Astrocyte (in vitro differentiated cells and primary cell): ENCODE data around the gene CD109. TPM values are rescaled to one million over a fixed set of nuclear protein-coding genes. Genes with fewer than 3 reads are reported as not detected.
A peak's percentile ranks its signal among the peaks of the same experiment; 100 is the strongest.

Source experiments
- DNase-seq: peaks from one replicate; pipeline ENCODE4 v3.0.0-alpha.2; 2010; ENCODE audit warnings: low read depth
- FAIRE-seq: peaks from 2 replicates; lab custom pipeline; 2011; peaks lifted over from hg19 to GRCh38; lab: Jason Lieb, UNC
- H2AFZ ChIP-seq: 2 replicates; pipeline ENCODE4 v1.6.0; 2012; ENCODE audit warnings: low read depth, low read length, inconsistent platforms
- H3K27ac ChIP-seq: 2 replicates; pipeline ENCODE4 v1.5.1; 2011; ENCODE audit warnings: low read depth, low read length, inconsistent platforms
- H3K27me3 ChIP-seq: 2 replicates; pipeline ENCODE4 v1.6.0; 2011; ENCODE audit warnings: low read length, inconsistent platforms; ENCODE audit not compliant: insufficient read depth
- H3K36me3 ChIP-seq: 2 replicates; pipeline ENCODE4 v1.5.1; 2011; ENCODE audit warnings: low read length, inconsistent platforms; ENCODE audit not compliant: insufficient read depth
- H3K4me1 ChIP-seq: 2 replicates; pipeline ENCODE4 v1.5.1; 2011; ENCODE audit warnings: low read length, inconsistent platforms; ENCODE audit not compliant: insufficient read depth
- H3K4me2 ChIP-seq: 2 replicates; pipeline ENCODE4 v1.6.0; 2012; ENCODE audit warnings: low read length, inconsistent platforms
- H3K4me3 ChIP-seq: 2 replicates; pipeline ENCODE4 v1.5.1; 2011; ENCODE audit warnings: low read depth, mild to moderate bottlenecking, low read length, inconsistent platforms; ENCODE audit not compliant: insufficient read depth
- H3K79me2 ChIP-seq: 2 replicates; pipeline ENCODE4 v1.6.0; 2012; ENCODE audit warnings: mild to moderate bottlenecking, low read length, inconsistent platforms; ENCODE audit not compliant: insufficient read depth
- H3K9ac ChIP-seq: 2 replicates; pipeline ENCODE4 v1.6.0; 2012; ENCODE audit warnings: mild to moderate bottlenecking, low read length, inconsistent platforms
- H3K9me3 ChIP-seq: 2 replicates; pipeline ENCODE4 v1.5.1; 2012; ENCODE audit warnings: low read depth, mild to moderate bottlenecking, low read length, inconsistent platforms; ENCODE audit not compliant: insufficient read depth
- H4K20me1 ChIP-seq: 2 replicates; pipeline ENCODE4 v1.6.0; 2012; ENCODE audit warnings: low read length, inconsistent platforms; ENCODE audit not compliant: insufficient read depth
- H3K27ac Mint-ChIP-seq: one replicate; pipeline ENCODE4 v1.8.0; 2021; ENCODE audit warnings: mild to moderate bottlenecking, mixed read lengths; ENCODE audit not compliant: unreplicated experiment
- H3K27me3 Mint-ChIP-seq: one replicate; pipeline ENCODE4 v1.8.0; 2021; ENCODE audit warnings: low read depth, mixed read lengths; ENCODE audit not compliant: unreplicated experiment
- H3K36me3 Mint-ChIP-seq: one replicate; pipeline ENCODE4 v1.8.0; 2021; ENCODE audit warnings: low read depth, mixed read lengths; ENCODE audit not compliant: unreplicated experiment
- H3K4me1 Mint-ChIP-seq: one replicate; pipeline ENCODE4 v1.8.0; 2021; ENCODE audit warnings: low read depth, mixed read lengths; ENCODE audit not compliant: unreplicated experiment
- H3K4me3 Mint-ChIP-seq: one replicate; pipeline ENCODE4 v1.8.0; 2021; ENCODE audit warnings: mild to moderate bottlenecking, moderate library complexity, mixed read lengths; ENCODE audit not compliant: unreplicated experiment
- H3K9me3 Mint-ChIP-seq: one replicate; pipeline ENCODE4 v1.8.0; 2021; ENCODE audit warnings: mild to moderate bottlenecking, mixed read lengths; ENCODE audit not compliant: unreplicated experiment
- EZH2 ChIP-seq: IDR thresholded peaks from 2 replicates; pipeline ENCODE4 v1.6.1; 2012; ENCODE audit warnings: mild to moderate bottlenecking, low read length, inconsistent platforms; ENCODE audit not compliant: insufficient read depth
- total RNA-seq: library from RNA; stranded (reverse); gene quantifications from 2 replicates; pipeline ENCODE4 v1.2.1, GENCODE V29; 2021
- TF ChIP-seq, protein P1 (sequence below): IDR thresholded peaks from 2 replicates; pipeline ENCODE4 v1.5.1; 2011; ENCODE audit warnings: low read depth, mild to moderate bottlenecking, inconsistent platforms, low read length, moderate library complexity; ENCODE audit not compliant: insufficient read depth

CD109 gene
- total RNA-seq, 1 donor from 2014 or later: 18.3 TPM

- H3K27ac Mint-ChIP-seq: peak overlapping the region; percentile 86
Measured at GRCh38 chr6:73704260-73704659, 8.3 kb downstream of the CD109 start.

DNA sequence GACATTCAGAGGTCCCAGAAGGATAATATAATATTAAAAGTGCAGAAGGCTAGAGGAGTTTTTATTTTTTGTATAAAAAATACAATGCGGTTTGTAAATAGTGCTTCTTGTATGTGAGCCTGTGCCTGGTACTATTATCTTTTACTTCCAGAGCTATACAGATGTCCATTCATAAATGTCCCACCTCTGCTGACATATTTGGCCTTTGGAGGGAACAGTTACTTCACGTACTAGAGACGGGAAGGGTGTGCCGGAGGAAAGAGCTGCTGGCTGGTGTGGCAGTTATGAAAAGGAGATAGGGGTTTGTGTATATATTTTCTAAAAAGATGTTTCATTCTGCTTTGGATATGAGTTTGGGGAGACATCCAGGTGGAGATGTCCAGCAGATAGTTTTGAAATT is 8.8 kb downstream of the CD109 start:
- Histone ChIP-seq H3K27ac (peak overlapping the region; percentile 56), H3K4me3 (no peak overlapping the region), H3K4me2 (peak overlapping the region; percentile 55), H3K79me2 (no peaks in the 10 kb centered on the region), H3K36me3 (no peaks in the 10 kb centered on the region), H3K9me3 (no peaks in the 10 kb centered on the region), H3K9ac (peak overlapping the region; percentile 14), H4K20me1 (no peaks in the 10 kb centered on the region), H3K27me3 (no peaks in the 10 kb centered on the region), H3K4me1 (peaks cover 14% of the 10 kb centered on the region), H2AFZ (no peak overlapping the region)
- H3K36me3 Mint-ChIP-seq: peaks cover 2% of the 10 kb centered on the region
- peaks cover 5% of the 10 kb centered on the region for H3K4me1 Mint-ChIP-seq
- no peaks in the 10 kb centered on the region for H3K27me3 Mint-ChIP-seq
- H3K27ac Mint-ChIP-seq: peak overlapping the region; percentile 86
- DNase-seq (no peak), FAIRE-seq (no peak)
- TF ChIP-seq EZH2: no peak
- TF ChIP-seq, protein P1, sequence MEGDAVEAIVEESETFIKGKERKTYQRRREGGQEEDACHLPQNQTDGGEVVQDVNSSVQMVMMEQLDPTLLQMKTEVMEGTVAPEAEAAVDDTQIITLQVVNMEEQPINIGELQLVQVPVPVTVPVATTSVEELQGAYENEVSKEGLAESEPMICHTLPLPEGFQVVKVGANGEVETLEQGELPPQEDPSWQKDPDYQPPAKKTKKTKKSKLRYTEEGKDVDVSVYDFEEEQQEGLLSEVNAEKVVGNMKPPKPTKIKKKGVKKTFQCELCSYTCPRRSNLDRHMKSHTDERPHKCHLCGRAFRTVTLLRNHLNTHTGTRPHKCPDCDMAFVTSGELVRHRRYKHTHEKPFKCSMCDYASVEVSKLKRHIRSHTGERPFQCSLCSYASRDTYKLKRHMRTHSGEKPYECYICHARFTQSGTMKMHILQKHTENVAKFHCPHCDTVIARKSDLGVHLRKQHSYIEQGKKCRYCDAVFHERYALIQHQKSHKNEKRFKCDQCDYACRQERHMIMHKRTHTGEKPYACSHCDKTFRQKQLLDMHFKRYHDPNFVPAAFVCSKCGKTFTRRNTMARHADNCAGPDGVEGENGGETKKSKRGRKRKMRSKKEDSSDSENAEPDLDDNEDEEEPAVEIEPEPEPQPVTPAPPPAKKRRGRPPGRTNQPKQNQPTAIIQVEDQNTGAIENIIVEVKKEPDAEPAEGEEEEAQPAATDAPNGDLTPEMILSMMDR: no peak
- H3K4me3 Mint-ChIP-seq: no peak overlapping the region
- H3K9me3 Mint-ChIP-seq: no peaks in the 10 kb centered on the region

More at GRCh38 chr6:73704260-73704659, 8.3 kb downstream of the CD109 start:
- Mint-ChIP-seq H3K4me1 (peaks cover 5% of the 10 kb centered on the region), H3K9me3 (no peaks in the 10 kb centered on the region), H3K27me3 (no peaks in the 10 kb centered on the region), H3K4me3 (no peak overlapping the region), H3K36me3 (peaks cover 2% of the 10 kb centered on the region)
- Histone ChIP-seq H3K4me3 (no peak overlapping the region), H3K27me3 (no peaks in the 10 kb centered on the region), H3K79me2 (no peaks in the 10 kb centered on the region), H2AFZ (no peak overlapping the region), H3K9ac (peak overlapping the region; percentile 25), H3K36me3 (no peaks in the 10 kb centered on the region), H3K4me1 (peaks cover 14% of the 10 kb centered on the region), H3K27ac (peak overlapping the region; percentile 56), H3K9me3 (no peaks in the 10 kb centered on the region), H4K20me1 (no peaks in the 10 kb centered on the region), H3K4me2 (peak overlapping the region; percentile 55)
- TF ChIP-seq EZH2: no peak
- TF ChIP-seq, protein P1: no peak
- FAIRE-seq: peak; percentile 100
- peak; percentile 98 for DNase-seq

DNA sequence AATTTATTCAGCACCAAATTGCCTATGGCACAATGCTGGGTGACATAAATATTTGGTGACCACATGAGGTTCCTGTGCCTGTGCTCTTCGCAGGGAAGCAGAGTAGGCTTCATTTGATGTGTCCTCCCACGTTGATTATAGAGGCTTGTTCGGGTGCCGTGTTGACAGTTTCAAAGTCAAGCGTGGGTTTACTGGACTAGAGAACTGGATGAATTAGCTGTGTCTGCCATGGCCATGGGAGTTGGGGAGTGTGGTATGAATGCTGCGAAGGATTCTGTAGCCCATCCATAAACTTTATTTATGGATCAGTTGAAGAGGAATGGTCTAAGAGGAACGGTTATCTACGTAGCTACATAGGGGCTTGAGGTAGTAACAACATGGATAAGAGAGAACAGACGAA is 11.0 kb downstream of the CD109 start:
- DNase-seq (no peak), FAIRE-seq (no peak)
- Histone ChIP-seq H3K4me2 (no peak overlapping the region), H3K4me1 (peaks cover 20% of the 10 kb centered on the region), H2AFZ (no peak overlapping the region), H3K27ac (no peak overlapping the region), H3K9me3 (no peaks in the 10 kb centered on the region), H3K27me3 (no peaks in the 10 kb centered on the region), H3K79me2 (no peaks in the 10 kb centered on the region), H4K20me1 (no peaks in the 10 kb centered on the region), H3K4me3 (no peak overlapping the region), H3K9ac (no peak overlapping the region), H3K36me3 (no peaks in the 10 kb centered on the region)
- TF ChIP-seq, protein P1: no peak
- TF ChIP-seq EZH2: no peak
- no peak overlapping the region for H3K27ac Mint-ChIP-seq
- H3K4me3 Mint-ChIP-seq: no peak overlapping the region
- H3K36me3 Mint-ChIP-seq: no peaks in the 10 kb centered on the region
- H3K4me1 Mint-ChIP-seq: peaks cover 8% of the 10 kb centered on the region
- no peaks in the 10 kb centered on the region for H3K9me3 Mint-ChIP-seq
- H3K27me3 Mint-ChIP-seq: no peaks in the 10 kb centered on the region
